Ovary (tissue), 3 donors: Measurements from ENCODE around the gene LRRC26.

ENCODE experiments used
- EP300 ChIP-seq: sonication (generic); formaldehyde crosslinking; IDR thresholded peaks from one replicate; pipeline ENCODE4 v1.6.1; 2017; ENCODE audit warnings: antibody characterized with exemption
- POLR2A ChIP-seq: fragments of 450-650 bp; IDR thresholded peaks from one replicate; pipeline ENCODE4 v1.6.1; 2017; ENCODE audit warnings: antibody characterized with exemption, mild to moderate bottlenecking, moderate library complexity
- TF ChIP-seq, protein P1 (sequence below), 3 donors: fragments of 450-650 bp in 2 of 3; fragments of 200-600 bp in 1 of 3; IDR thresholded peaks; one replicate each; pipeline versions ENCODE4 v1.5.1 to v1.8.0; 2016 to 2022; ENCODE audit warnings: antibody characterized with exemption in 3 of 3, mild to moderate bottlenecking in 1 of 3
- donor health status: DM: no; HTN: no; CAD: no.

DNA sequence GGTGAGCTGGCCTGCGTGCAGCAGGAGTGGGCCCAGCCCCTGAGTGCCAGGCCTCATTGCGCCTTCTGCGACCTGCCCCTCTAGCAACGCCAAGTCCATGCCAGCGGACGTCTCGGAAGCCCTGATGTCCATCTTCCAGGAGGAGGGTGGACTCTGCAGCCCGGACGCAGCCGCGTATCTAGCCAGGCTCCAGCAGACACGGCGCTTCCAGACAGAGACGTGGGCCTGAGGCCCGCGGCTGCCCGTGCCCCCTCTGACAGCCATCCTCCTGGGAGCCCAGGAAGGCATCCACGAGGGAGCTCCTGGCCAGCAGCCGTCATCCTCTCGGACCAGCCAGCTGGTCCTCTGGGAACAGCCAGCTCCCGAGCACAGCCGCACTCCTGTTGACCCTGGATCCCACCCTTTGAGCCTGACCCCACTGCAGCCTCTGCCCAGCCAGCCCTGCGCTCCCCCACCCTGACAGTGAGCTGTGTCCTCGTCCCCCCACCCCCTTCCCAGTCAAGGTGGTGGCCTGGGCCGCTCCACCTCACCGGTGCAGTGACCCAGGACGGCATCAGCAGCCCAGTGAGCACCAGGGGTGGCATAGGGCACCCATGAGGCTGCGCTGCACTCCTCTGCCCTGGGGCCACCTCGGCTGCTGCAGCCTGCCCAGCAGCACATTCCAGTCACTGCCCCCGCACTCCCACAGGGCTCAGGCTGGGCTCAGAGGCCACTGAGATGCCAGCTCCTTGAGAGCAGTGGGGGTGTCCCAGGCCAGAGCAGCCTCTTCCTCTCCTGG lies 46.5 kb upstream of the LRRC26 start:
- TF ChIP-seq, protein P1, sequence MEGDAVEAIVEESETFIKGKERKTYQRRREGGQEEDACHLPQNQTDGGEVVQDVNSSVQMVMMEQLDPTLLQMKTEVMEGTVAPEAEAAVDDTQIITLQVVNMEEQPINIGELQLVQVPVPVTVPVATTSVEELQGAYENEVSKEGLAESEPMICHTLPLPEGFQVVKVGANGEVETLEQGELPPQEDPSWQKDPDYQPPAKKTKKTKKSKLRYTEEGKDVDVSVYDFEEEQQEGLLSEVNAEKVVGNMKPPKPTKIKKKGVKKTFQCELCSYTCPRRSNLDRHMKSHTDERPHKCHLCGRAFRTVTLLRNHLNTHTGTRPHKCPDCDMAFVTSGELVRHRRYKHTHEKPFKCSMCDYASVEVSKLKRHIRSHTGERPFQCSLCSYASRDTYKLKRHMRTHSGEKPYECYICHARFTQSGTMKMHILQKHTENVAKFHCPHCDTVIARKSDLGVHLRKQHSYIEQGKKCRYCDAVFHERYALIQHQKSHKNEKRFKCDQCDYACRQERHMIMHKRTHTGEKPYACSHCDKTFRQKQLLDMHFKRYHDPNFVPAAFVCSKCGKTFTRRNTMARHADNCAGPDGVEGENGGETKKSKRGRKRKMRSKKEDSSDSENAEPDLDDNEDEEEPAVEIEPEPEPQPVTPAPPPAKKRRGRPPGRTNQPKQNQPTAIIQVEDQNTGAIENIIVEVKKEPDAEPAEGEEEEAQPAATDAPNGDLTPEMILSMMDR (IDR thresholded peaks at IDR 0.05), result no peak
- no peak for TF ChIP-seq POLR2A
- TF ChIP-seq EP300, result no peak
